Measurements from ENCODE around the gene EPHB2. TPM values are rescaled to one million over a fixed set of nuclear protein-coding genes. Genes with fewer than 3 reads are reported as not detected.

Gene EPHB2
- total RNA-seq, 1 experiment from 2014 or later = 4.3 TPM

GRCh38 chr1:22739648-22740385 lies 29.2 kb downstream of the EPHB2 start:
- no peaks in the 10 kb centered on the region for H3K36me3 ChIP-seq
- DNase-seq (ENCODE audit: low read depth in 1 of 2, low spot score in 2 of 2) = peak; percentile 91 to 95
- H3K27ac ChIP-seq = peak overlapping the region; percentile 53
- H3K4me1 ChIP-seq (replicated peaks) = peaks cover 46% of the 10 kb centered on the region
- H3K27me3 ChIP-seq (replicated peaks) = no peaks in the 10 kb centered on the region
- H3K4me3 ChIP-seq = no peak overlapping the region
- H3K9me3 ChIP-seq (replicated peaks) = no peaks in the 10 kb centered on the region

- Histone ChIP-seq H3K27me3 (replicated peaks) (no peaks in the 10 kb centered on the region), H3K27ac (peak overlapping the region; percentile 53; the same call in 1 of the 2 replicates), H3K9me3 (replicated peaks) (no peaks in the 10 kb centered on the region), H3K4me1 (replicated peaks) (peaks cover 40% of the 10 kb centered on the region), H3K36me3 (no peaks in the 10 kb centered on the region), H3K4me3 (no peak overlapping the region)
- DNase-seq (ENCODE audit: low read depth in 1 of 2, low spot score in 2 of 2) = no peak
Measured at GRCh38 chr1:22741118-22741517, 30.5 kb downstream of the EPHB2 start.

DNA sequence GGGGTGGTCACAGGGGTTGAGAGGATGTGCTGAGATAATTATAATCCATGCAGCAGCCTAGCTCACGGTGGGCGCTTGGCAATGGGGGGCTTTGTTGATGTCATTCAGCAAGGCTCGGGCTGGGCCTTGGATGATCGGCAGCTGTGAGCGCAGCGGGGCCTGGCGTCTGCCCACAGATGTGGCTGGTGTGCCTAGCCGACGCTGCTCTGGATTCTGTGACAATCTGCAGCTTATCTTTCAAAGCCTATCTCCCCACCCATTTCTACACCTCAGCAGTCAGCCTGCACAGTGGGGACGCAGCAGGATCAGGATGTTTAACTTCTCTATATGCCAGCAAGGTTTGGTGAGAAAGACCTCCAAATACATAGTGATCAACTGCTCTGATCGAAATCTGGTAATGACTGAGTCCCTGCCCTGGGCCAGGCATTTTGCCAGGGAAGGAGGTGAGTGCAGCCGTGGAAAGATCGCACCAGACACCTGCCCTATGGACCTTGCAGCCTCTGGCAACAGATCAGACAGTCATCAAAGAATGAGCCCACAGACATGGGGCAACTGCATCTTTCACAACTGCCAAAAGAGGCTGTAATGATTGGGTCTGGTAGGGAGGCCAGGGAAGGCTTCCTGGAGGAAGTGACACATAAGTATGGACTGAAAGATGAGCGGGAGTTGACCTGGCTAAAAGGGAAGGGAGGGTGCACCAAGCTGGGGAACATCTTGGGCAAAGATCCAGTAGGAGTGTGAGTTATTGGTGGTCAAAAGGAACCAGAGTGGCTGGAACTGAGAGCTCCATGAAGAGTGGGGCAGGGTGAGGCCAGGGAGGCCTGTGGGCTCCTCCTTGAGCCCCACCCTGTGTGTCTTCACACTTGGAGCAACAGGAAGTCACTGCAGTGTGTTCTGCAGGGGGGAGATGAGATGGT lies 35.3 kb downstream of the EPHB2 start:
- H3K4me3 ChIP-seq = no peak overlapping the region
- peak; percentile 35 to 58 for DNase-seq (ENCODE audit: low read depth in 1 of 2, low spot score in 2 of 2)
- H3K4me1 ChIP-seq (replicated peaks) = peaks cover 50% of the 10 kb centered on the region
- H3K36me3 ChIP-seq = no peaks in the 10 kb centered on the region
- no peaks in the 10 kb centered on the region for H3K27me3 ChIP-seq (replicated peaks)
- no peaks in the 10 kb centered on the region for H3K9me3 ChIP-seq (replicated peaks)
- H3K27ac ChIP-seq = no peak overlapping the region

- H3K36me3 ChIP-seq = no peaks in the 10 kb centered on the region
- peak; percentile 82 to 96 for DNase-seq (ENCODE audit: low read depth in 1 of 2, low spot score in 2 of 2)
- no peak overlapping the region for H3K4me3 ChIP-seq
- H3K27ac ChIP-seq = peak overlapping the region; percentile 27
- no peaks in the 10 kb centered on the region for H3K9me3 ChIP-seq (replicated peaks)
- no peaks in the 10 kb centered on the region for H3K27me3 ChIP-seq (replicated peaks)
- H3K4me1 ChIP-seq (replicated peaks) = peaks cover 51% of the 10 kb centered on the region
Measured at GRCh38 chr1:22747021-22747734, 36.5 kb downstream of the EPHB2 start.

- H3K36me3 ChIP-seq = no peaks in the 10 kb centered on the region
- H3K4me1 ChIP-seq (replicated peaks) = peaks cover 51% of the 10 kb centered on the region
- no peak overlapping the region for H3K4me3 ChIP-seq
- no peaks in the 10 kb centered on the region for H3K27me3 ChIP-seq (replicated peaks)
- DNase-seq (ENCODE audit: low read depth in 1 of 2, low spot score in 2 of 2) = no peak
- H3K27ac ChIP-seq = peak overlapping the region; percentile 26; the same call in 1 of the 2 replicates
- H3K9me3 ChIP-seq (replicated peaks) = no peaks in the 10 kb centered on the region
Measured at GRCh38 chr1:22747735-22748073, 37.1 kb downstream of the EPHB2 start.

- Histone ChIP-seq H3K4me1 (replicated peaks) (peaks cover 65% of the 10 kb centered on the region), H3K4me3 (no peak overlapping the region), H3K9me3 (replicated peaks) (no peaks in the 10 kb centered on the region), H3K36me3 (no peaks in the 10 kb centered on the region), H3K27me3 (replicated peaks) (no peaks in the 10 kb centered on the region), H3K27ac (peak overlapping the region; percentile 71)
- DNase-seq (ENCODE audit: low read depth in 1 of 2, low spot score in 2 of 2) = no peak
Measured at GRCh38 chr1:22749503-22749902, 38.9 kb downstream of the EPHB2 start.

DNA sequence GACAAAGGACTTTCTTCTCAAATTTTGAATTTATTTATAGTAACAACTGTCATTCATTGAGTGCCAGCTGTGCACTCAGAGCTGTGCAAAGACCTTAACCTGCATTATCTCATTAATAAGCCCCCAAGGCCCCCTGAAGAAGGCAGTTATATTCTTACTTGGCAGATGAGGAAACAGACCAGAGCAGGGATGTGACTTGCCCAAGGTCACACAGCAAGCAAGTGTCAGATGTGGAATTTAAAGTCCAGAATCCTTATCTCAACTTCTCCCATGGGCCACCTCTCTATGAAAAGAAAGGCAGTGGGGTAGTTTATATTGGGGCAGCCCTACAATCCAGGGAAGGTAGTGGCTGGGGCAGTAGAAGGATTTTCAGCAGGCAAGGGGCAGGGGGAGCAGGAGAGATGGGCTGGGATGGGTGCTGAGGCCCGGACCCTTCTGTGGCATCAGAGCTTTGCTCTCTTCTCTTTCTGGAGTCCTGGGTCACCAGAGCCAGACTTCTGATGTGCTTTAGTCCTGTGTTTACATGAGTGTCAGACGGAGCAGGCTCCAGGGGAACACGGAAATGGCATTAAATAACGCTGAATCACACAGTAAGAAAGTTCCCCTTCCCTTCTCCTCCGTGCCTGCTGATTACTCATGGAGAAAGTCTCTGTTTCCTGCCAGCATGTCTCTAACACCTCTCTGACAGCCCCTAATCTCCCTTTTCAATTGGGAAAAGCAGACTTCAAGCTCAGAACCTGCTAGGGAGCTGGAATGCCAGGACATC lies 39.5 kb downstream of the EPHB2 start:
- Histone ChIP-seq H3K36me3 (no peaks in the 10 kb centered on the region), H3K4me1 (replicated peaks) (peaks cover 65% of the 10 kb centered on the region)
- DNase-seq (ENCODE audit: low read depth in 1 of 2, low spot score in 2 of 2) = peak; percentile 77 to 82

GRCh38 chr1:22750685-22751051 lies 40.0 kb downstream of the EPHB2 start:
- no peak for DNase-seq (ENCODE audit: low read depth in 1 of 2, low spot score in 2 of 2)
- no peaks in the 10 kb centered on the region for H3K9me3 ChIP-seq (replicated peaks)
- no peaks in the 10 kb centered on the region for H3K27me3 ChIP-seq (replicated peaks)
- H3K4me3 ChIP-seq = no peak overlapping the region
- H3K4me1 ChIP-seq (replicated peaks) = peaks cover 64% of the 10 kb centered on the region
- no peaks in the 10 kb centered on the region for H3K36me3 ChIP-seq
- peak overlapping the region; percentile 71 for H3K27ac ChIP-seq

More for the DNA sequence above, 39.5 kb downstream of the EPHB2 start:
- no peak overlapping the region for H3K4me3 ChIP-seq
- no peaks in the 10 kb centered on the region for H3K9me3 ChIP-seq (replicated peaks)
- peak overlapping the region; percentile 71 for H3K27ac ChIP-seq
- H3K27me3 ChIP-seq (replicated peaks) = no peaks in the 10 kb centered on the region

GRCh38 chr1:22751124-22751531 lies 40.5 kb downstream of the EPHB2 start:
- Histone ChIP-seq H3K4me1 (replicated peaks) (peaks cover 59% of the 10 kb centered on the region), H3K27ac (peak overlapping the region; percentile 71; the same call in 1 of the 2 replicates), H3K4me3 (no peak overlapping the region), H3K9me3 (replicated peaks) (no peaks in the 10 kb centered on the region), H3K27me3 (replicated peaks) (no peaks in the 10 kb centered on the region), H3K36me3 (no peaks in the 10 kb centered on the region)
- DNase-seq (ENCODE audit: low read depth in 1 of 2, low spot score in 2 of 2) = no peak

GRCh38 chr1:22752339-22752738 lies 41.7 kb downstream of the EPHB2 start:
- H3K9me3 ChIP-seq (replicated peaks) = no peaks in the 10 kb centered on the region
- no peak overlapping the region for H3K4me3 ChIP-seq

DNA sequence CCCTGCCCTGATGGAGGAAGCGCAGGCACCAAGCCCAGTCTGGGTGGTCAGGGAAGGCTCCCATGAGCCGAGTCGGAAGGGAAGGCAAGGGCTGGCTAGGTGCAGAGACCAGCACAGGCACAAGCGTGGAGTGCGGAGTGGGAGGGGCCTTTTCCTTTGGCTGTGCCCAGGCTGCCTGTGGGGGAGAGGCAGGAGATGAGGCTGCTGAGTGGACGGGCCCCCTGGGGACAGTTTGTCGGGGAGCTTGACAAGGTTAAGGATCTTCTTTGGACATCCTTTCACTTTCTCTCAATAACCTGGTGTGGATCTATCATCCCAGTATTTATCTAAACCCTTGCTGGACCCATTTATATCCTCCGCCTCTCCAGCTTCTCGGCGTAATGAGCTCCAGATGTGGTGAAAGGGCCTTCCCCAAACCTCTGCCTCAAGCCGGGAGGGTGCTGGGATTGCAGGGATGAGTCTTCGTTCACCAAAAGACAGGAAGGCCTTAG lies 42.9 kb downstream of the EPHB2 start:
- DNase-seq (ENCODE audit: low read depth in 1 of 2, low spot score in 2 of 2) = no peak
- H3K27ac ChIP-seq = no peak overlapping the region
- peaks cover 39% of the 10 kb centered on the region for H3K4me1 ChIP-seq (replicated peaks)

More at GRCh38 chr1:22752339-22752738, 41.7 kb downstream of the EPHB2 start:
- Histone ChIP-seq H3K4me1 (replicated peaks) (peaks cover 47% of the 10 kb centered on the region), H3K27ac (no peak overlapping the region), H3K36me3 (no peaks in the 10 kb centered on the region), H3K27me3 (replicated peaks) (no peaks in the 10 kb centered on the region)
- DNase-seq (ENCODE audit: low read depth in 1 of 2, low spot score in 2 of 2) = no peak

GRCh38 chr1:22754106-22754768 lies 43.6 kb downstream of the EPHB2 start:
- Histone ChIP-seq H3K4me3 (no peak overlapping the region), H3K4me1 (replicated peaks) (peaks cover 36% of the 10 kb centered on the region), H3K27me3 (replicated peaks) (no peaks in the 10 kb centered on the region), H3K27ac (no peak overlapping the region), H3K9me3 (replicated peaks) (no peaks in the 10 kb centered on the region), H3K36me3 (no peaks in the 10 kb centered on the region)
- DNase-seq (ENCODE audit: low read depth in 1 of 2, low spot score in 2 of 2) = no peak

More for the DNA sequence above, 42.9 kb downstream of the EPHB2 start:
- Histone ChIP-seq H3K9me3 (replicated peaks) (no peaks in the 10 kb centered on the region), H3K27me3 (replicated peaks) (no peaks in the 10 kb centered on the region), H3K4me3 (no peak overlapping the region), H3K36me3 (no peaks in the 10 kb centered on the region)
